ENCODE measurements around the gene MAML3. TPM values are rescaled to one million over a fixed set of nuclear protein-coding genes. Genes with fewer than 3 reads are reported as not detected.

Gene MAML3
- total and polyA plus RNA-seq, 2 of the 13 experiments (the other 11 are each of a cell fraction or from before 2014, with no cell fraction given), result 0.05 to 0.13 TPM

GRCh38 chr4:139764686-139765310 lies 389.2 kb downstream of the MAML3 start:
- intact Hi-C loops (cut with micrococcal nuclease; ENCODE audit: unreplicated experiment), result loop anchor here (5.0 kb wide), 1 partner anchor 93 kb away; no protein-coding TSS in a partner anchor
- Histone ChIP-seq H3K27ac (ENCODE audit: extremely low read length, insufficient read depth, low read length) (no peak overlapping the region), H3K4me2 (ENCODE audit: low read depth, low read length) (peak overlapping the region; percentile 51), H3K9ac (ENCODE audit: insufficient read depth, low read depth, low read length) (no peak overlapping the region), H2AFZ (ENCODE audit: low read length) (no peak overlapping the region), H3K4me1 (ENCODE audit: insufficient read depth, low read length) (peaks cover 40% of the 10 kb centered on the region), H3K27me3 (ENCODE audit: control insufficient read depth in 1 of 2, insufficient read depth in 2 of 2, low read length in 2 of 2) (peaks cover 0 to 4% of the 10 kb centered on the region in 2 experiments; a peak in 2 of 5 replicates), H3K4me3 (replicated peaks in 1 of 3; ENCODE audit: insufficient read depth in 1 of 3, low read depth in 2 of 3, low read length in 3 of 3) (no peak overlapping the region), H4K20me1 (ENCODE audit: insufficient read depth, low read length) (no peaks in the 10 kb centered on the region), H3K79me2 (ENCODE audit: insufficient read depth, low read length) (no peaks in the 10 kb centered on the region), H3K36me3 (replicated peaks in 1 of 2; ENCODE audit: control insufficient read depth in 1 of 2, insufficient read depth in 2 of 2, low read length in 2 of 2) (no peaks in the 10 kb centered on the region), H3K9me3 (ENCODE audit: low read length) (no peaks in the 10 kb centered on the region)
- in situ Hi-C loops (cut with HindIII; ENCODE audit: extremely low pct_ligation_motif_present, low pct_unique_long_range_greater_than_20kb), result no loop called here
- DNase-seq (ENCODE audit: low spot score), result no peak
- TF ChIP-seq, protein P1, sequence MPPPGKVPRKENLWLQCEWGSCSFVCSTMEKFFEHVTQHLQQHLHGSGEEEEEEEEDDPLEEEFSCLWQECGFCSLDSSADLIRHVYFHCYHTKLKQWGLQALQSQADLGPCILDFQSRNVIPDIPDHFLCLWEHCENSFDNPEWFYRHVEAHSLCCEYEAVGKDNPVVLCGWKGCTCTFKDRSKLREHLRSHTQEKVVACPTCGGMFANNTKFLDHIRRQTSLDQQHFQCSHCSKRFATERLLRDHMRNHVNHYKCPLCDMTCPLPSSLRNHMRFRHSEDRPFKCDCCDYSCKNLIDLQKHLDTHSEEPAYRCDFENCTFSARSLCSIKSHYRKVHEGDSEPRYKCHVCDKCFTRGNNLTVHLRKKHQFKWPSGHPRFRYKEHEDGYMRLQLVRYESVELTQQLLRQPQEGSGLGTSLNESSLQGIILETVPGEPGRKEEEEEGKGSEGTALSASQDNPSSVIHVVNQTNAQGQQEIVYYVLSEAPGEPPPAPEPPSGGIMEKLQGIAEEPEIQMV (CRISPR knock-in tag; IDR thresholded peaks at IDR 0.05; ENCODE audit: low read depth), result no peak
- no peak for TF ChIP-seq ZNF850 (CRISPR knock-in tag; conservative IDR thresholded peaks at IDR 0.05)
- no peak for TF ChIP-seq ZNF790 (CRISPR knock-in tag; IDR thresholded peaks at IDR 0.05; ENCODE audit: borderline replicate concordance)
- TF ChIP-seq NFYC (CRISPR knock-in tag; IDR thresholded peaks at IDR 0.05), result no peak
- TF ChIP-seq ZNF598 (CRISPR knock-in tag; IDR thresholded peaks at IDR 0.05; ENCODE audit: borderline replicate concordance), result no peak
- TF ChIP-seq, protein P2, sequence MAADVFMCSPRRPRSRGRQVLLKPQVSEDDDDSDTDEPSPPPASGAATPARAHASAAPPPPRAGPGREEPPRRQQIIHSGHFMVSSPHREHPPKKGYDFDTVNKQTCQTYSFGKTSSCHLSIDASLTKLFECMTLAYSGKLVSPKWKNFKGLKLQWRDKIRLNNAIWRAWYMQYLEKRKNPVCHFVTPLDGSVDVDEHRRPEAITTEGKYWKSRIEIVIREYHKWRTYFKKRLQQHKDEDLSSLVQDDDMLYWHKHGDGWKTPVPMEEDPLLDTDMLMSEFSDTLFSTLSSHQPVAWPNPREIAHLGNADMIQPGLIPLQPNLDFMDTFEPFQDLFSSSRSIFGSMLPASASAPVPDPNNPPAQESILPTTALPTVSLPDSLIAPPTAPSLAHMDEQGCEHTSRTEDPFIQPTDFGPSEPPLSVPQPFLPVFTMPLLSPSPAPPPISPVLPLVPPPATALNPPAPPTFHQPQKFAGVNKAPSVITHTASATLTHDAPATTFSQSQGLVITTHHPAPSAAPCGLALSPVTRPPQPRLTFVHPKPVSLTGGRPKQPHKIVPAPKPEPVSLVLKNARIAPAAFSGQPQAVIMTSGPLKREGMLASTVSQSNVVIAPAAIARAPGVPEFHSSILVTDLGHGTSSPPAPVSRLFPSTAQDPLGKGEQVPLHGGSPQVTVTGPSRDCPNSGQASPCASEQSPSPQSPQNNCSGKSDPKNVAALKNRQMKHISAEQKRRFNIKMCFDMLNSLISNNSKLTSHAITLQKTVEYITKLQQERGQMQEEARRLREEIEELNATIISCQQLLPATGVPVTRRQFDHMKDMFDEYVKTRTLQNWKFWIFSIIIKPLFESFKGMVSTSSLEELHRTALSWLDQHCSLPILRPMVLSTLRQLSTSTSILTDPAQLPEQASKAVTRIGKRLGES (CRISPR knock-in tag; IDR thresholded peaks at IDR 0.05; ENCODE audit: borderline replicate concordance), result no peak
- TF ChIP-seq IRX3 (CRISPR knock-in tag; IDR thresholded peaks at IDR 0.05; ENCODE audit: borderline replicate concordance, low read depth), result no peak
- no peak for TF ChIP-seq PRPF4 (IDR thresholded peaks at IDR 0.05; ENCODE audit: low read depth, low read length, poor library complexity, severe bottlenecking)
- TF ChIP-seq TGIF2 (CRISPR knock-in tag; IDR thresholded peaks at IDR 0.05), result no peak
- TF ChIP-seq ZNF775 (CRISPR knock-in tag; IDR thresholded peaks at IDR 0.05; ENCODE audit: borderline replicate concordance), result no peak
- TF ChIP-seq EED (CRISPR knock-in tag; IDR thresholded peaks at IDR 0.05), result no peak
- TF ChIP-seq ZNF235 (CRISPR knock-in tag; IDR thresholded peaks at IDR 0.05; ENCODE audit: borderline replicate concordance), result no peak
- no peak for TF ChIP-seq SATB2 (CRISPR knock-in tag; IDR thresholded peaks at IDR 0.05)
- POLR2A ChIA-PET, result no interaction called here
- no TSS peak for BruUV-seq (replicated peaks)
- WGBS (ENCODE audit: low lambda C conversion rate), result 64% methylated on average over 5 of the region's 9 CpGs
- FAIRE-seq, result no peak
- CTCF ChIA-PET (ENCODE audit: low intra/inter-chr PET ratio, low total read pairs), result no interaction called here
- no peak for ATAC-seq

Data from HepG2 (cell line).